Upper lobe of left lung (tissue), 4 donors: ENCODE measurements around the gene CSF1R.

ENCODE experiments used
- EP300 ChIP-seq, 4 donors: sonication (generic); formaldehyde crosslinking; IDR thresholded peaks; one replicate each; pipeline ENCODE4 v1.5.1; 2017; ENCODE audit warnings: antibody characterized with exemption in 4 of 4, control low read depth in 2 of 4
- POLR2A ChIP-seq, 4 donors: fragments of 450-650 bp; IDR thresholded peaks; one replicate each; pipeline ENCODE4 v1.5.1; 2016 to 2017; ENCODE audit warnings: antibody characterized with exemption in 4 of 4, mild to moderate bottlenecking in 2 of 4
- TF ChIP-seq, protein P1 (sequence below), 6 experiments: fragments of 450-650 bp in 4 of 6; fragments of 200-600 bp in 2 of 6; sonication (generic) in 2 of 6; IDR thresholded peaks; one replicate each; pipeline ENCODE4 v1.5.1; 2016 to 2019; ENCODE audit warnings: antibody characterized with exemption in 6 of 6

DNA sequence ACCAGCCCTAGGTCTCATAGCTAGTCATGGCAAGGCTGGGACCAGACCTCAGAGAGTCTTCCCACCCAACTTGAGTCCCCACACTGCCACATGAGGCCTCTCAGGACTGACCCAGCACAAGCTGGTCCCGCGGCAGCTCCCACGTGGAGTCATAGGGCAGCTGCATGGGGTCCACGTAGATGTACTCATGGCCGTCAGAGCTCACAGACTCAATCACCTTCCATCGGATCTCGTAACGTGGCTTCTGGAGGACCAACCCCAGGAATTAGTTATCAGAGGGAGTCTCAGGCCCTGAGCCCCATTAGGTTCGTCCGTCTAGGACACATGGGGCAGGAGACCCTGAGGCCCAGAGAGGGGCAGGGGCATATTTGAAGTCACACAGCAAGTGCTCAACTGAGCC is 39.0 kb upstream of the CSF1R start:
- TF ChIP-seq, protein P1, sequence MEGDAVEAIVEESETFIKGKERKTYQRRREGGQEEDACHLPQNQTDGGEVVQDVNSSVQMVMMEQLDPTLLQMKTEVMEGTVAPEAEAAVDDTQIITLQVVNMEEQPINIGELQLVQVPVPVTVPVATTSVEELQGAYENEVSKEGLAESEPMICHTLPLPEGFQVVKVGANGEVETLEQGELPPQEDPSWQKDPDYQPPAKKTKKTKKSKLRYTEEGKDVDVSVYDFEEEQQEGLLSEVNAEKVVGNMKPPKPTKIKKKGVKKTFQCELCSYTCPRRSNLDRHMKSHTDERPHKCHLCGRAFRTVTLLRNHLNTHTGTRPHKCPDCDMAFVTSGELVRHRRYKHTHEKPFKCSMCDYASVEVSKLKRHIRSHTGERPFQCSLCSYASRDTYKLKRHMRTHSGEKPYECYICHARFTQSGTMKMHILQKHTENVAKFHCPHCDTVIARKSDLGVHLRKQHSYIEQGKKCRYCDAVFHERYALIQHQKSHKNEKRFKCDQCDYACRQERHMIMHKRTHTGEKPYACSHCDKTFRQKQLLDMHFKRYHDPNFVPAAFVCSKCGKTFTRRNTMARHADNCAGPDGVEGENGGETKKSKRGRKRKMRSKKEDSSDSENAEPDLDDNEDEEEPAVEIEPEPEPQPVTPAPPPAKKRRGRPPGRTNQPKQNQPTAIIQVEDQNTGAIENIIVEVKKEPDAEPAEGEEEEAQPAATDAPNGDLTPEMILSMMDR (IDR thresholded peaks at IDR 0.05) = no peak
- no peak for TF ChIP-seq POLR2A (IDR thresholded peaks at IDR 0.05)
- TF ChIP-seq EP300 (IDR thresholded peaks at IDR 0.05) = no peak
